Measurements from ENCODE around the gene TAPBPL. TPM values are rescaled to one million over a fixed set of nuclear protein-coding genes. Genes with fewer than 3 reads are reported as not detected.

The TAPBPL gene
- total and polyA plus RNA-seq, 2 of the 13 experiments (the other 11 are each of a cell fraction or from before 2014, with no cell fraction given): 10.0 to 14.5 TPM

DNA sequence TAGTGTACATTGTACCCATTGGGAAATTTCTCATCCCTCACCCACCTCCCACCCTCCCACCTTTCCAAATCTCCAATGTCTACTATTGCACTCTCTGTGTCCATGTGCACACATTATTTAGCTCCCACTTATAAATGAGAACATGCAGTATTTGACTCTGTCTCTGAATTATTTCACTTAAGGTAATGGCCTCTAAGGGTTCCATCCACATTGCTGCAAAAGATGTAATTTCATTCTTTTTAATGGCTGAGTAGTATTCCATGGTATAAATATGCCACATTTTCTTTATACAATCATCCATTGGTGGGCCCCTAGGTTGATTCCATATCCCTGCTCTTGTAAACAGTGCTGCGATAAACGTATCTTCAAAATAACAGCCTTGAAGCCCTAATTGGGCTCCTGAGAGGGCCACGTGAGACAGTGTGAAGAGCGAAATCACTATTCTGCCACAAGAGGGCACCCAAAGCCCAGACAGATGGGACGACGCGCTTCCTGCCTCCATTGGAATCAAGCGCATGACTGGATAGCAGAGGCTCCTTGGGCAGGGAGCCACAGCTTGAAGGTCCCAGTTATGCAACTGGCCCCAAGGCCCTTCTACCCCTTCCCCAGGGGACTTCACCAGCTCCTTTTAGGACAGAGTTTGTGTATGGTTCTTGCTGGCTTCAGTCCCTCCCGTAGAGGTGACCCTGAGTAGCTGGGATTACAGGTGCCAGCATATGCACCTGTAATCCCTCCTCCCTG lies 28.4 kb upstream of the TAPBPL start (continued):
- TF ChIP-seq PTBP1 (IDR thresholded peaks at IDR 0.05; ENCODE audit: low read depth, low read length, poor library complexity, severe bottlenecking) (no peak), KMT2B (CRISPR knock-in tag; IDR thresholded peaks at IDR 0.05) (no peak), ZNF674 (CRISPR knock-in tag; IDR thresholded peaks at IDR 0.05; ENCODE audit: low read depth) (no peak), ZNF337 (CRISPR knock-in tag; IDR thresholded peaks at IDR 0.05; ENCODE audit: borderline replicate concordance, low read depth) (no peak), ZNF260 (CRISPR knock-in tag; IDR thresholded peaks at IDR 0.05; ENCODE audit: borderline replicate concordance, low read depth) (no peak), ZNF343 (CRISPR knock-in tag; IDR thresholded peaks at IDR 0.05) (no peak), NFIB (CRISPR knock-in tag; IDR thresholded peaks at IDR 0.05; ENCODE audit: borderline replicate concordance) (no peak), TBP (CRISPR knock-in tag; IDR thresholded peaks at IDR 0.05) (no peak), ZNF441 (CRISPR knock-in tag; IDR thresholded peaks at IDR 0.05; ENCODE audit: borderline replicate concordance) (no peak), ZNF484 (CRISPR knock-in tag; IDR thresholded peaks at IDR 0.05; ENCODE audit: borderline replicate concordance, low read depth) (no peak), ZNF136 (CRISPR knock-in tag; IDR thresholded peaks at IDR 0.05; ENCODE audit: low read depth) (no peak), THAP11 (CRISPR knock-in tag; IDR thresholded peaks at IDR 0.05) (peak; percentile 47; the same call in 1 of the 2 replicates), NFYC (CRISPR knock-in tag; IDR thresholded peaks at IDR 0.05) (no peak), ZNF431 (CRISPR knock-in tag; IDR thresholded peaks at IDR 0.05; ENCODE audit: borderline replicate concordance, low read depth) (no peak), SMARCE1 (IDR thresholded peaks at IDR 0.05; ENCODE audit: borderline replicate concordance) (no peak), ZNF563 (CRISPR knock-in tag; IDR thresholded peaks at IDR 0.05) (no peak)
- TF ChIP-seq, protein P1, sequence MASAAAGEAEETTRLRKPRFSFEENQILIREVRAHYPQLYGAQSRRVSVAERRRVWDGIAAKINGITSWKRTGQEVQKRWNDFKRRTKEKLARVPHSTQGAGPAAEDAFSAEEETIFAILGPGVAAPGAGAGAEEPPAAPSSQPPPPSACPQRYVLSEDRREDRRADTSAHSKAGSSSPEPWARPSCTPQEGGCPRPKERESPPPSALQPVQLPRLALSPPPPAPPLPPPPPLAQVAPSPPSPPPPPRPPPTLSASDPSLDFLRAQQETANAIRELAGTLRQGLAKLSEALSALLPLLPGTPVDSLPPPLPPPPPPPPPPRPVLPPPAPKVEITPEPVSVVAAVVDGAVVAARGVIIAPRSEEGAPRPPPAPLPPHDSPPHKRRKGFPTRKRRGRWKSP (CRISPR knock-in tag; IDR thresholded peaks at IDR 0.05): 0 out of 2 replicates have a peak, but pooled peaks have one; percentile 30
- TF ChIP-seq, protein P2, sequence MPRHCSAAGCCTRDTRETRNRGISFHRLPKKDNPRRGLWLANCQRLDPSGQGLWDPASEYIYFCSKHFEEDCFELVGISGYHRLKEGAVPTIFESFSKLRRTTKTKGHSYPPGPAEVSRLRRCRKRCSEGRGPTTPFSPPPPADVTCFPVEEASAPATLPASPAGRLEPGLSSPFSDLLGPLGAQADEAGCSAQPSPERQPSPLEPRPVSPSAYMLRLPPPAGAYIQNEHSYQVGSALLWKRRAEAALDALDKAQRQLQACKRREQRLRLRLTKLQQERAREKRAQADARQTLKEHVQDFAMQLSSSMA (CRISPR knock-in tag; IDR thresholded peaks at IDR 0.05): 0 out of 2 replicates have a peak, but pooled peaks have one; percentile 37
- TF ChIP-seq, protein P3, sequence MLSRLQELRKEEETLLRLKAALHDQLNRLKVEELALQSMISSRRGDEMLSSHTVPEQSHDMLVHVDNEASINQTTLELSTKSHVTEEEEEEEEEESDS (CRISPR knock-in tag; IDR thresholded peaks at IDR 0.05; ENCODE audit: borderline replicate concordance): no peak
- TF ChIP-seq, protein P4, sequence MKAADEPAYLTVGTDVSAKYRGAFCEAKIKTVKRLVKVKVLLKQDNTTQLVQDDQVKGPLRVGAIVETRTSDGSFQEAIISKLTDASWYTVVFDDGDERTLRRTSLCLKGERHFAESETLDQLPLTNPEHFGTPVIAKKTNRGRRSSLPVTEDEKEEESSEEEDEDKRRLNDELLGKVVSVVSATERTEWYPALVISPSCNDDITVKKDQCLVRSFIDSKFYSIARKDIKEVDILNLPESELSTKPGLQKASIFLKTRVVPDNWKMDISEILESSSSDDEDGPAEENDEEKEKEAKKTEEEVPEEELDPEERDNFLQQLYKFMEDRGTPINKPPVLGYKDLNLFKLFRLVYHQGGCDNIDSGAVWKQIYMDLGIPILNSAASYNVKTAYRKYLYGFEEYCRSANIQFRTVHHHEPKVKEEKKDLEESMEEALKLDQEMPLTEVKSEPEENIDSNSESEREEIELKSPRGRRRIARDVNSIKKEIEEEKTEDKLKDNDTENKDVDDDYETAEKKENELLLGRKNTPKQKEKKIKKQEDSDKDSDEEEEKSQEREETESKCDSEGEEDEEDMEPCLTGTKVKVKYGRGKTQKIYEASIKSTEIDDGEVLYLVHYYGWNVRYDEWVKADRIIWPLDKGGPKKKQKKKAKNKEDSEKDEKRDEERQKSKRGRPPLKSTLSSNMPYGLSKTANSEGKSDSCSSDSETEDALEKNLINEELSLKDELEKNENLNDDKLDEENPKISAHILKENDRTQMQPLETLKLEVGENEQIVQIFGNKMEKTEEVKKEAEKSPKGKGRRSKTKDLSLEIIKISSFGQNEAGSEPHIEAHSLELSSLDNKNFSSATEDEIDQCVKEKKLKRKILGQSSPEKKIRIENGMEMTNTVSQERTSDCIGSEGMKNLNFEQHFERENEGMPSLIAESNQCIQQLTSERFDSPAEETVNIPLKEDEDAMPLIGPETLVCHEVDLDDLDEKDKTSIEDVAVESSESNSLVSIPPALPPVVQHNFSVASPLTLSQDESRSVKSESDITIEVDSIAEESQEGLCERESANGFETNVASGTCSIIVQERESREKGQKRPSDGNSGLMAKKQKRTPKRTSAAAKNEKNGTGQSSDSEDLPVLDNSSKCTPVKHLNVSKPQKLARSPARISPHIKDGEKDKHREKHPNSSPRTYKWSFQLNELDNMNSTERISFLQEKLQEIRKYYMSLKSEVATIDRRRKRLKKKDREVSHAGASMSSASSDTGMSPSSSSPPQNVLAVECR (CRISPR knock-in tag; IDR thresholded peaks at IDR 0.05; ENCODE audit: borderline replicate concordance): peak; percentile 47; the same call in 1 of the 2 replicates
- TF ChIP-seq, protein P5, sequence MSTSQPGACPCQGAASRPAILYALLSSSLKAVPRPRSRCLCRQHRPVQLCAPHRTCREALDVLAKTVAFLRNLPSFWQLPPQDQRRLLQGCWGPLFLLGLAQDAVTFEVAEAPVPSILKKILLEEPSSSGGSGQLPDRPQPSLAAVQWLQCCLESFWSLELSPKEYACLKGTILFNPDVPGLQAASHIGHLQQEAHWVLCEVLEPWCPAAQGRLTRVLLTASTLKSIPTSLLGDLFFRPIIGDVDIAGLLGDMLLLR (CRISPR knock-in tag; IDR thresholded peaks at IDR 0.05): no peak
- TF ChIP-seq, protein P6, sequence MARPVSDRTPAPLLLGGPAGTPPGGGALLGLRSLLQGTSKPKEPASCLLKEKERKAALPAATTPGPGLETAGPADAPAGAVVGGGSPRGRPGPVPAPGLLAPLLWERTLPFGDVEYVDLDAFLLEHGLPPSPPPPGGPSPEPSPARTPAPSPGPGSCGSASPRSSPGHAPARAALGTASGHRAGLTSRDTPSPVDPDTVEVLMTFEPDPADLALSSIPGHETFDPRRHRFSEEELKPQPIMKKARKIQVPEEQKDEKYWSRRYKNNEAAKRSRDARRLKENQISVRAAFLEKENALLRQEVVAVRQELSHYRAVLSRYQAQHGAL (CRISPR knock-in tag; IDR thresholded peaks at IDR 0.05; ENCODE audit: not compliant biosample characterization): no peak

All from HepG2 (cell line).